ENCODE measurements around the gene LIMCH1.

LIMCH1 gene

GRCh38 chr4:41587286-41587685 is 49.3 kb downstream of the LIMCH1 start:
- intact Hi-C loops (cut with micrococcal nuclease) = no loop called here
- Mint-ChIP-seq H3K4me1 (ENCODE audit: low read depth) (no peaks in the 10 kb centered on the region), H3K27me3 (peaks cover 3% of the 10 kb centered on the region), H3K4me3 (no peak overlapping the region), H3K9me3 (peaks cover 16% of the 10 kb centered on the region), H3K27ac (no peak overlapping the region), H3K36me3 (ENCODE audit: low read depth) (no peaks in the 10 kb centered on the region)

GRCh38 chr4:41590591-41590990 is 52.6 kb downstream of the LIMCH1 start:
- peaks cover 1% of the 10 kb centered on the region for H3K27me3 Mint-ChIP-seq
- no peaks in the 10 kb centered on the region for H3K9me3 Mint-ChIP-seq
- intact Hi-C loops (cut with micrococcal nuclease) = no loop called here
- no peak overlapping the region for H3K4me3 Mint-ChIP-seq
- no peaks in the 10 kb centered on the region for H3K4me1 Mint-ChIP-seq (ENCODE audit: low read depth)
- H3K27ac Mint-ChIP-seq = no peak overlapping the region
- no peaks in the 10 kb centered on the region for H3K36me3 Mint-ChIP-seq (ENCODE audit: low read depth)

GRCh38 chr4:41594432-41594831 is 56.5 kb downstream of the LIMCH1 start:
- Mint-ChIP-seq H3K27me3 (peaks cover 1% of the 10 kb centered on the region), H3K36me3 (ENCODE audit: low read depth) (no peaks in the 10 kb centered on the region), H3K4me1 (ENCODE audit: low read depth) (no peaks in the 10 kb centered on the region), H3K9me3 (no peaks in the 10 kb centered on the region), H3K4me3 (no peak overlapping the region), H3K27ac (no peak overlapping the region)
- intact Hi-C loops (cut with micrococcal nuclease) = no loop called here

DNA sequence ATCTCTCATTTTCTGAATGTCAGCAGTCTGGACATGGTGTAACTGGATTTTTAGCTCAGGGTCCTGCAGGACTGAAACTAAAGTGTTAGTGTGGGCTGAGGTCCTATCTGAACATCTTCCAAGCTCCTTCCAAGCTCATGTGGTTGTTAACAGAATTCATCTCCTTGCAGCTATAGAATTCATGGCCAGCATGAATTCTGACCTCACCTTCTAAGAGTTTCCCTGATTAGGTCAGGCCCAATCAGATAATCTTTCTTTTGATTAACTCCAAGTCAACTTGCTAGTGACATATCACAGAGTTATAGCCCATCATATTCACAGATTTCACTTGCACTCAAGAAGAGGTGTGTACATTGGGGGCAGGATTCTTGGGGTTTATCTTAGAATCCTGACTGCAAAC is 59.5 kb downstream of the LIMCH1 start:
- H3K27ac Mint-ChIP-seq = no peak overlapping the region
- H3K9me3 Mint-ChIP-seq = no peaks in the 10 kb centered on the region

GRCh38 chr4:41598580-41598979 is 60.6 kb downstream of the LIMCH1 start:
- Mint-ChIP-seq H3K27me3 (no peaks in the 10 kb centered on the region), H3K27ac (no peak overlapping the region), H3K4me3 (no peak overlapping the region), H3K36me3 (ENCODE audit: low read depth) (no peaks in the 10 kb centered on the region), H3K4me1 (ENCODE audit: low read depth) (peaks cover 5% of the 10 kb centered on the region), H3K9me3 (no peaks in the 10 kb centered on the region)
- intact Hi-C loops (cut with micrococcal nuclease) = no loop called here

More for the DNA sequence above, 59.5 kb downstream of the LIMCH1 start:
- H3K4me3 Mint-ChIP-seq = no peak overlapping the region
- H3K36me3 Mint-ChIP-seq (ENCODE audit: low read depth) = no peaks in the 10 kb centered on the region
- H3K4me1 Mint-ChIP-seq (ENCODE audit: low read depth) = peaks cover 5% of the 10 kb centered on the region
- no peaks in the 10 kb centered on the region for H3K27me3 Mint-ChIP-seq
- intact Hi-C loops (cut with micrococcal nuclease) = no loop called here

GRCh38 chr4:41599192-41599786 is 61.3 kb downstream of the LIMCH1 start:
- Mint-ChIP-seq H3K36me3 (ENCODE audit: low read depth) (no peaks in the 10 kb centered on the region), H3K4me3 (no peak overlapping the region), H3K9me3 (no peaks in the 10 kb centered on the region), H3K27ac (no peak overlapping the region), H3K4me1 (ENCODE audit: low read depth) (peaks cover 5% of the 10 kb centered on the region), H3K27me3 (no peaks in the 10 kb centered on the region)
- intact Hi-C loops (cut with micrococcal nuclease) = no loop called here

- no peaks in the 10 kb centered on the region for H3K27me3 Mint-ChIP-seq
- H3K4me1 Mint-ChIP-seq (ENCODE audit: low read depth) = peaks cover 5% of the 10 kb centered on the region
- no peaks in the 10 kb centered on the region for H3K36me3 Mint-ChIP-seq (ENCODE audit: low read depth)
- H3K4me3 Mint-ChIP-seq = no peak overlapping the region
- H3K9me3 Mint-ChIP-seq = no peaks in the 10 kb centered on the region
- intact Hi-C loops (cut with micrococcal nuclease) = no loop called here
- no peak overlapping the region for H3K27ac Mint-ChIP-seq
Measured at GRCh38 chr4:41600243-41600912, 62.4 kb downstream of the LIMCH1 start.

GRCh38 chr4:41601025-41601424 is 63.1 kb downstream of the LIMCH1 start:
- Mint-ChIP-seq H3K9me3 (no peaks in the 10 kb centered on the region), H3K4me1 (ENCODE audit: low read depth) (peaks cover 5% of the 10 kb centered on the region), H3K27me3 (no peaks in the 10 kb centered on the region), H3K27ac (no peak overlapping the region), H3K36me3 (ENCODE audit: low read depth) (no peaks in the 10 kb centered on the region), H3K4me3 (no peak overlapping the region)
- intact Hi-C loops (cut with micrococcal nuclease) = no loop called here

GRCh38 chr4:41602113-41602512 is 64.2 kb downstream of the LIMCH1 start:
- H3K4me3 Mint-ChIP-seq = no peak overlapping the region
- intact Hi-C loops (cut with micrococcal nuclease) = no loop called here
- no peak overlapping the region for H3K27ac Mint-ChIP-seq
- no peaks in the 10 kb centered on the region for H3K36me3 Mint-ChIP-seq (ENCODE audit: low read depth)
- H3K27me3 Mint-ChIP-seq = no peaks in the 10 kb centered on the region
- peaks cover 5% of the 10 kb centered on the region for H3K4me1 Mint-ChIP-seq (ENCODE audit: low read depth)
- no peaks in the 10 kb centered on the region for H3K9me3 Mint-ChIP-seq

GRCh38 chr4:41602886-41603498 is 65.0 kb downstream of the LIMCH1 start:
- Mint-ChIP-seq H3K27ac (no peak overlapping the region), H3K9me3 (no peaks in the 10 kb centered on the region), H3K27me3 (no peaks in the 10 kb centered on the region), H3K4me1 (ENCODE audit: low read depth) (peaks cover 5% of the 10 kb centered on the region), H3K36me3 (ENCODE audit: low read depth) (no peaks in the 10 kb centered on the region), H3K4me3 (no peak overlapping the region)
- intact Hi-C loops (cut with micrococcal nuclease) = no loop called here

GRCh38 chr4:41609851-41610250 is 71.9 kb downstream of the LIMCH1 start:
- H3K36me3 Mint-ChIP-seq (ENCODE audit: low read depth) = no peaks in the 10 kb centered on the region
- no peaks in the 10 kb centered on the region for H3K9me3 Mint-ChIP-seq
- H3K27ac Mint-ChIP-seq = no peak overlapping the region
- no peak overlapping the region for H3K4me3 Mint-ChIP-seq
- peaks cover 13% of the 10 kb centered on the region for H3K27me3 Mint-ChIP-seq
- H3K4me1 Mint-ChIP-seq (ENCODE audit: low read depth) = no peaks in the 10 kb centered on the region
- intact Hi-C loops (cut with micrococcal nuclease) = no loop called here

DNA sequence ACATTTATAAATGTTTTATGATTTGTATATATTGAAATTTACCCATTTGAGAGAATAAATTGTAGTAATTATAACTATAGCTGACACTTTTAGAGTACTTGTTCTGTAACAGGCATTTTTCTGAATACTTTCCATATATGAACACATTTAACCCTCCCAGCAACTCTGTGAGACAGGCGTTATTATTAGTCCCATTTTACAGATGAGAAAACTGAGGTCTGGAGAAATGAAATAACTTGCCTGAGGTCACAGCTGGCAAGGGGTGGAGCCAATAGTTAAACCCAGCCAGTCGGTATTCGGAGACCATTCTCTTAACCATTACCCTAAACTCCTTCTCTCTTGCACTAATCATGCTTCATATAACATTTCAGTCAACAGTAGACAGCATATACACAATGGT is 72.5 kb downstream of the LIMCH1 start:
- Mint-ChIP-seq H3K9me3 (no peaks in the 10 kb centered on the region), H3K4me3 (no peak overlapping the region), H3K27me3 (peaks cover 13% of the 10 kb centered on the region), H3K4me1 (ENCODE audit: low read depth) (no peaks in the 10 kb centered on the region), H3K36me3 (ENCODE audit: low read depth) (no peaks in the 10 kb centered on the region), H3K27ac (no peak overlapping the region)
- intact Hi-C loops (cut with micrococcal nuclease) = no loop called here

- H3K36me3 Mint-ChIP-seq (ENCODE audit: low read depth) = no peaks in the 10 kb centered on the region
- H3K4me1 Mint-ChIP-seq (ENCODE audit: low read depth) = no peaks in the 10 kb centered on the region
- peaks cover 15% of the 10 kb centered on the region for H3K27me3 Mint-ChIP-seq
Measured at GRCh38 chr4:41611124-41611838, 73.3 kb downstream of the LIMCH1 start.

More at GRCh38 chr4:41611124-41611838, 73.3 kb downstream of the LIMCH1 start:
- Mint-ChIP-seq H3K4me3 (no peak overlapping the region), H3K27ac (no peak overlapping the region), H3K9me3 (no peaks in the 10 kb centered on the region)
- intact Hi-C loops (cut with micrococcal nuclease) = no loop called here
